IPS-11a (cell line): ENCODE results near the gene LTBP2.
"Not testable (repeated sequence)": the region's sequence is repeated elsewhere in the genome, so short reads cannot be mapped to it uniquely, and the experiment has no call there.

ENCODE experiments used
- H3K4me3 ChIP-seq: one replicate; pipeline ENCODE4 v1.5.1; 2013; ENCODE audit warnings: low read depth, low read length, control low read depth

Gene LTBP2

DNA sequence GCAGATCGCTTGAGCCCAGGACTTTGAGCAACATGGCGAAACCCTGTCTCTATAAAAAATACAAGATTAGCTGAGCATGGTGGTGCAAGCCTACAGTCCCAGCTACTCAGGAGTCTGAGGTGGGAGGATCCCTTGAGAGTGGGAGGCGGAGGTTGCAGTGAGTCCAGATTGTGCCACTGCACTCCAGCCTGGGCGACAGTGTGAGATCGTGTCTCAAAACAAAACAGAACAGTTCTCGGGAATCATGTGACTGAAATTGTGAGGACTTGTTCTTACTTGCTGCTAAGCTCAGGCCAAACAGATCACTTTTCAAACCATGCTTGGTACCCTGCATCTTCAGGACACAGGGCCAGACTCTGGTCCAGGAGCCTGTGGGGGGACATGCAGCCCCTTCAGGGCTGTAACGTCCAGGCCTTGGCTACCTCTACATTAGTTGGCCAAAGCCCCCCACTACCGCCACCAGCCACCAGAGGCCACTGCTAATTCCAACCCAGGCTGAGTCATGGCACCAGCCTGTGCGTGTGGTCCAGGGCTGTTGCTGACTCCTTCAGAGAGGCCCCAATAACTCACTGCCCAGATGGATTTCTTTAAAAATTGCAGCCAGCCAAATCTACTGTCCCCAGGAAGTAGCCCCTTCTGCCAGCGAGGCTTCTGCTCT lies 152.6 kb downstream of the LTBP2 start:
- H3K4me3 ChIP-seq, result no peak overlapping the region

DNA sequence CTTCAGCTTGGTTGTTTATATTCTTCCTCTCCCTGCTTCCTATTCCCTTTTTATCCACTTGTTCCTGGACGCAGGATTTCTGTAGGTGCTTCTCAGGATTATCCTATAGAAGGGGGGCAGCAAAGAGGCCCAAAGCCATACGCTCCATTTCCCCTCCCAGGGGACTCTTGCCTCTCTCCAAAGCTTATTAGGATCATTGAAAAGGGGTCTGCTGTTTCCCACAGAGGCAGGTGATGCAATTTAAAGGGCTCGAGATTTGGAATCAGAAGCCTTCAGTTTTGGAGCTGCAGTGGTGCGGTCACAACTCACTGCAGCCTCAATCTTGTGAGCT lies 154.5 kb downstream of the LTBP2 start:
- no peak overlapping the region for H3K4me3 ChIP-seq

DNA sequence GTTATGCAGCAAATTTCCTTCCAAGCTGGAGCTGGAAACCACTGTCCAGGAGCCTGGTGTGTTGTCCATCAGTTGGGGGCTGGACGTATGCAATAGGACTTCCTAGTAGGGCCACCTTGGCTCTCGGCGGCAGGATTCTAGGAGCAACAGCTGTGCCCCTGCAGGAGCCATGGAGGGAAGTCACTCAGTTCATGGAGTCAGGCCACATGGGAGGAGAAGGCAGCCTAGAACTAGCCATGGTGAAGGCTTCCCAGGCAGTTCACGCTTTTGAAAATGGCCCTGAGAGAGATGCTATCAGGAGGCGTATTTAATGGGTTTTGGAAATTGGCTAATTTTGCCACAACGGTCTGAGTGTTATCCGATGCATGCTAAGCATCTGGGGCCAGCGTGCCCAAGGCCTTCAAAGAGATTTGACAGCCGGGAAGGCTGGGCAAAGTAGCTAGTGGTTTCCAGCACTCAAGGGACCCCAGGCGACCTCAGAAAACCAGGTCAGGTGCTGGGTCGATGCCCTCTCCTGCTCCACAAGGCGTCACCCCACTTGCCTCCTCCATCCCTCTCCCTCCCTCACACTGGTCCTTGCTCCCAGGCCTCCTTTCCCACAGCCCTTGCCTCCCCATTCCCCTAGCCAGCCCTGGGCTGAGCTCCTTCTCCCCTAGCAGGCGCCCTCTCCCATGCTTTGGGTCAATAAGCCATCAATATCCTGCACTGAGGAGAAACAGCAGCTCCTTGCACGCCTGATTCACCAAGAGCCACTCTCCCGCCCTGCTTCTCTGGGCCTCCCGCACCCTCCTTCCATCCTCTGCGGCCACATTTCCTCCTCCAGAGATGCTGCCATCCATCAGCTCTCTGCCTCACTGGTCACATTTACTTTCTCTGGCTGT lies 155.1 kb downstream of the LTBP2 start:
- H3K4me3 ChIP-seq, result no peak overlapping the region

DNA sequence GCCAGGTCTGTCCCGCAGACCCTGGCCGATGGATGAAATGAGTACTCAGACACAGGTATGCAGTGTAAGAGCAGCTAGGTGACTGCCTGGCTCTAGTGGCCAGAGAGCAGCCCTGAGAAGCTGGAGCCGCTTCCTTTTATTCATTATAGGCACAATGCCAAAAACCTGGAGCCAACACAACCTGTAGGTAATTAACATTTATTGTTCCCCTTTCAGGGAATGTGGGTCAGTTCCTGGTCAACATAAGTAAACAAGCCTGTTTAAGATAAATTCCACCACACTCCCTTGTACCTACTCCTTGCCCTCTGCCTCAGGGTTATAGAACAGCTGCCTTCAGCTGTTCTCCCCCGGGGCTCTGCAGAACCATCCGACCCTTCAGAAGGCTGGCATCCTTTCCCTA lies 157.6 kb downstream of the LTBP2 start:
- not testable (repeated sequence) for H3K4me3 ChIP-seq
